Endothelial cell of umbilical vein (primary cell): ENCODE data around the gene UBC.

Source experiments
- POLR2A ChIP-seq: IDR thresholded peaks from 2 replicates; pipeline ENCODE4 v1.6.1; 2012; ENCODE audit warnings: low read depth, mild to moderate bottlenecking, control low read depth, low read length
- POLR2AphosphoS5 ChIP-seq: IDR thresholded peaks from 2 replicates; pipeline ENCODE4 v1.6.1; 2012; ENCODE audit warnings: low read depth, mild to moderate bottlenecking, control low read depth, low read length, moderate library complexity; ENCODE audit not compliant: insufficient read depth
- TF ChIP-seq, protein P1 (sequence below), 2 donors: IDR thresholded peaks; 1 replicate in 1 of 2; 2 replicates in 1 of 2; pipeline ENCODE4 v1.5.1; 2011; ENCODE audit warnings: low read length in 2 of 2, mild to moderate bottlenecking in 2 of 2, moderate library complexity in 2 of 2, control low read depth in 1 of 2, inconsistent platforms in 1 of 2, low read depth in 1 of 2; ENCODE audit not compliant: insufficient read depth in 1 of 2; ENCODE audit errors: extremely low read depth in 1 of 2

DNA sequence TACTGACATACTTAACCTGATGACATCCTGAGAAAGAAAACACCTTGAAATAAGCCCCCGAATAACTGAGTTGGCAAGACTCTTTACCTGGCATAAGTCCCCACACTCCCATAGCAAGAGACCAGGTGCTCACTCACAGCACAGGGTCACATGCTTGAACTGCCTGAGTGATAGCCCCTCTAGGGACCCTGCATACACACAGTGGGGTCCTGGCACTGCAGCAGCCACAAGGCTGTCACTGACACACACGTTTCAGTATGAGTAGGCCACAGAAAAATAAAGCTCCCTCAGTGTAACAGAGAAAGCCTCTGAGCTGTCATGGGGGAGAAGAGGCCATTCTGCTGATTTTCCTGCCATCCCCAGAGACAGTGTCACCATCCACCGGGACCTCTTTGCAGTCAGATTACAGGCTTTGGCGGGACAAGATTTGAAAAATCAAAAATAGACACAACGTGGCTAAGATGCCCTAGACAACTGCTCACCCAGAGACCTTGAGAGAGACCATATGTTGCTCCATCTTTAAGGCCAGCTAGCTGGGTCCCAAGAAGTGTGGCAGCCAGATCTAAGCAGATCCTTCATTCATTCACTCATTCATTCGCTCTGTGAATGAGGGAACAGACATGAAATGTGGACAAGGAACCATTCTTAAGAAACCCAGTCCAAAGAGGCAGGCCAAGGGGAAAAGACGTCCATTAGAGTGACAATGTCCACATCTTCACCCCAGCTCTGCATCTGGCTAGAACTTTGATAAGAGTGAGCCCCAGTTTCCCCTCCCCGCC is 52.4 kb downstream of the UBC start:
- TF ChIP-seq, protein P1, sequence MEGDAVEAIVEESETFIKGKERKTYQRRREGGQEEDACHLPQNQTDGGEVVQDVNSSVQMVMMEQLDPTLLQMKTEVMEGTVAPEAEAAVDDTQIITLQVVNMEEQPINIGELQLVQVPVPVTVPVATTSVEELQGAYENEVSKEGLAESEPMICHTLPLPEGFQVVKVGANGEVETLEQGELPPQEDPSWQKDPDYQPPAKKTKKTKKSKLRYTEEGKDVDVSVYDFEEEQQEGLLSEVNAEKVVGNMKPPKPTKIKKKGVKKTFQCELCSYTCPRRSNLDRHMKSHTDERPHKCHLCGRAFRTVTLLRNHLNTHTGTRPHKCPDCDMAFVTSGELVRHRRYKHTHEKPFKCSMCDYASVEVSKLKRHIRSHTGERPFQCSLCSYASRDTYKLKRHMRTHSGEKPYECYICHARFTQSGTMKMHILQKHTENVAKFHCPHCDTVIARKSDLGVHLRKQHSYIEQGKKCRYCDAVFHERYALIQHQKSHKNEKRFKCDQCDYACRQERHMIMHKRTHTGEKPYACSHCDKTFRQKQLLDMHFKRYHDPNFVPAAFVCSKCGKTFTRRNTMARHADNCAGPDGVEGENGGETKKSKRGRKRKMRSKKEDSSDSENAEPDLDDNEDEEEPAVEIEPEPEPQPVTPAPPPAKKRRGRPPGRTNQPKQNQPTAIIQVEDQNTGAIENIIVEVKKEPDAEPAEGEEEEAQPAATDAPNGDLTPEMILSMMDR (IDR thresholded peaks at IDR 0.05; ENCODE audit: extremely low read depth in 1 of 2, insufficient read depth in 1 of 2, low read depth in 1 of 2, low read length in 2 of 2): no peak
- no peak for TF ChIP-seq POLR2A
- no peak for TF ChIP-seq POLR2AphosphoS5
